ENCODE data around the gene C8B. TPM values are rescaled to one million over a fixed set of nuclear protein-coding genes. Genes with fewer than 3 reads are reported as not detected.

Gene C8B
- total RNA-seq, 2 experiments from 2014 or later: not detected

- Mint-ChIP-seq H3K9me3 (peaks cover 1% of the 10 kb centered on the region), H3K27ac (no peak overlapping the region), H3K4me3 (no peak overlapping the region), H3K27me3 (ENCODE audit: low read depth) (peaks cover 10% of the 10 kb centered on the region), H3K4me1 (ENCODE audit: low read depth) (no peaks in the 10 kb centered on the region), H3K36me3 (ENCODE audit: low read depth) (no peaks in the 10 kb centered on the region)
- CTCF ChIA-PET: interaction anchor here (1.1 kb wide), 1 partner anchor 22 kb away, joined by 3 read pairs; no protein-coding TSS in a partner anchor
- intact Hi-C loops (cut with micrococcal nuclease): no loop called here
- no peak for DNase-seq
Measured at GRCh38 chr1:56967355-56967754, 1.5 kb upstream of the C8B start.

DNA sequence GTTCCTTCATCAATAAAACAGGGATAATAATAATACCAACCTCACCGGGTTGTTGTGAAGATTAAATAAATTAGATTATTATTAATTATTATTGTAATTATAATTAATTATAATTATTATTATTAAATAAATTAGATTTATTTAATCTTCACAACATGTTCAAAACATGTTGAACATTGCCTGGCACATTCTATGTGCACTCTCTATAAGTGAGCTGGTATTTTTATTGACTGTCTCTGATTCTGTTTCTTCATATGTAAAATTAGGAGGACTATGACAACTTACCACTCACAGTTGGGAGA, 834 bp upstream of the C8B start:
- H3K4me3 Mint-ChIP-seq: no peak overlapping the region
- H3K27ac Mint-ChIP-seq: no peak overlapping the region
- H3K4me1 Mint-ChIP-seq (ENCODE audit: low read depth): no peaks in the 10 kb centered on the region
- CTCF ChIA-PET: no interaction called here
- intact Hi-C loops (cut with micrococcal nuclease): no loop called here
- H3K9me3 Mint-ChIP-seq: peaks cover 1% of the 10 kb centered on the region
- no peak for DNase-seq
- no peaks in the 10 kb centered on the region for H3K36me3 Mint-ChIP-seq (ENCODE audit: low read depth)
- H3K27me3 Mint-ChIP-seq (ENCODE audit: low read depth): peaks cover 10% of the 10 kb centered on the region

GRCh38 chr1:56965191-56965590, 624 bp downstream of the C8B start:
- no peak for DNase-seq
- H3K27ac Mint-ChIP-seq: no peak overlapping the region
- H3K36me3 Mint-ChIP-seq (ENCODE audit: low read depth): no peaks in the 10 kb centered on the region
- intact Hi-C loops (cut with micrococcal nuclease): no loop called here
- peaks cover 2% of the 10 kb centered on the region for H3K9me3 Mint-ChIP-seq
- H3K4me3 Mint-ChIP-seq: no peak overlapping the region
- H3K27me3 Mint-ChIP-seq (ENCODE audit: low read depth): peaks cover 10% of the 10 kb centered on the region
- CTCF ChIA-PET: no interaction called here
- no peaks in the 10 kb centered on the region for H3K4me1 Mint-ChIP-seq (ENCODE audit: low read depth)

DNA sequence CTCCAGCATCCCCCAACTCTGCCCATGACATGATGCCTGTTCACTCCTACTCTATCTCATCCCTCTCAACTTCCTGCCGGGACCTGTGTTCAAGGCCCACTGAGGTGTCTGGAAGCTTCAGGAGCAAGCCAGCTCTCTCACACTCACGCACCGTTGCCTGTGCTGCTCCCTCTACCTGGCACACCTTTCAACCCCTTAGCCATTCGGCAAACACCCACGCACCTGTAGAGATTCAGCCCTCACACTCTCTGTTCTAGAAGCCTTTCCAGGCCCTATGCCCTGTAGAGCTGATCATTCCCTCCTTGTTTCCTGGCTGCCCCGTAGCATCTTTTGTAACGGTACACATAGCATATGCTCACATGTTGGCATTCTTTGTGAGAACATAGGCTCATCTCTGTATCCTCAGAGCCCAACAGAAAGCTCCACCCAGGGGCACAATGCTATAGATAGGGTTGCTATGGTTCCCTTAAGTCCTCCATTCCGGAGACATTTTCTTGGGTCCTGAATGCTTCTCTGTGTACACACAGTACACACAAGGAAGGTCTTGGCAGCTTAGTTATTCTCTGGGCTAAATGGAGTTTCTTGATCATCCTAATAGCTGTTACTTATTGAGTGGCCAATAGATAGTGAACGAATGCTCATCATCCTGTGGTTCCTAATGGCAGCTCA, 1.3 kb downstream of the C8B start:
- Mint-ChIP-seq H3K27ac (no peak overlapping the region), H3K4me1 (ENCODE audit: low read depth) (no peaks in the 10 kb centered on the region), H3K27me3 (ENCODE audit: low read depth) (peaks cover 10% of the 10 kb centered on the region), H3K4me3 (no peak overlapping the region), H3K36me3 (ENCODE audit: low read depth) (no peaks in the 10 kb centered on the region), H3K9me3 (peaks cover 2% of the 10 kb centered on the region)
- CTCF ChIA-PET: no interaction called here
- intact Hi-C loops (cut with micrococcal nuclease): no loop called here
- no peak for DNase-seq

- Mint-ChIP-seq H3K4me3 (no peak overlapping the region), H3K9me3 (peaks cover 1% of the 10 kb centered on the region), H3K36me3 (ENCODE audit: low read depth) (no peaks in the 10 kb centered on the region), H3K4me1 (ENCODE audit: low read depth) (no peaks in the 10 kb centered on the region), H3K27me3 (ENCODE audit: low read depth) (peaks cover 10% of the 10 kb centered on the region), H3K27ac (no peak overlapping the region)
- CTCF ChIA-PET: no interaction called here
- intact Hi-C loops (cut with micrococcal nuclease): no loop called here
- DNase-seq: no peak
Measured at GRCh38 chr1:56963667-56964066, 2.1 kb downstream of the C8B start.

GRCh38 chr1:56961426-56961825, 4.4 kb downstream of the C8B start:
- H3K27ac Mint-ChIP-seq: no peak overlapping the region
- H3K4me3 Mint-ChIP-seq: no peak overlapping the region

GRCh38 chr1:56958526-56958925, 7.3 kb downstream of the C8B start:
- intact Hi-C loops (cut with micrococcal nuclease): no loop called here
- DNase-seq: no peak
- H3K9me3 Mint-ChIP-seq: peaks cover 1% of the 10 kb centered on the region

More at GRCh38 chr1:56961426-56961825, 4.4 kb downstream of the C8B start:
- Mint-ChIP-seq H3K4me1 (ENCODE audit: low read depth) (no peaks in the 10 kb centered on the region), H3K36me3 (ENCODE audit: low read depth) (no peaks in the 10 kb centered on the region), H3K27me3 (ENCODE audit: low read depth) (peaks cover 14% of the 10 kb centered on the region), H3K9me3 (peaks cover 1% of the 10 kb centered on the region)
- CTCF ChIA-PET: interaction anchor here (0.7 kb wide), 1 partner anchor 10 kb away, joined by 4 read pairs; no protein-coding TSS in a partner anchor
- DNase-seq: no peak
- intact Hi-C loops (cut with micrococcal nuclease): no loop called here

GRCh38 chr1:56957931-56958330, 7.9 kb downstream of the C8B start:
- H3K4me1 Mint-ChIP-seq (ENCODE audit: low read depth): no peaks in the 10 kb centered on the region
- peaks cover 19% of the 10 kb centered on the region for H3K27me3 Mint-ChIP-seq (ENCODE audit: low read depth)
- no peak overlapping the region for H3K27ac Mint-ChIP-seq
- CTCF ChIA-PET: no interaction called here
- peaks cover 1% of the 10 kb centered on the region for H3K9me3 Mint-ChIP-seq
- intact Hi-C loops (cut with micrococcal nuclease): no loop called here
- DNase-seq: no peak
- H3K4me3 Mint-ChIP-seq: no peak overlapping the region
- no peaks in the 10 kb centered on the region for H3K36me3 Mint-ChIP-seq (ENCODE audit: low read depth)

More at GRCh38 chr1:56958526-56958925, 7.3 kb downstream of the C8B start:
- CTCF ChIA-PET: no interaction called here
- H3K4me3 Mint-ChIP-seq: no peak overlapping the region
- H3K27me3 Mint-ChIP-seq (ENCODE audit: low read depth): peaks cover 17% of the 10 kb centered on the region
- no peaks in the 10 kb centered on the region for H3K36me3 Mint-ChIP-seq (ENCODE audit: low read depth)
- no peak overlapping the region for H3K27ac Mint-ChIP-seq
- no peaks in the 10 kb centered on the region for H3K4me1 Mint-ChIP-seq (ENCODE audit: low read depth)

DNA sequence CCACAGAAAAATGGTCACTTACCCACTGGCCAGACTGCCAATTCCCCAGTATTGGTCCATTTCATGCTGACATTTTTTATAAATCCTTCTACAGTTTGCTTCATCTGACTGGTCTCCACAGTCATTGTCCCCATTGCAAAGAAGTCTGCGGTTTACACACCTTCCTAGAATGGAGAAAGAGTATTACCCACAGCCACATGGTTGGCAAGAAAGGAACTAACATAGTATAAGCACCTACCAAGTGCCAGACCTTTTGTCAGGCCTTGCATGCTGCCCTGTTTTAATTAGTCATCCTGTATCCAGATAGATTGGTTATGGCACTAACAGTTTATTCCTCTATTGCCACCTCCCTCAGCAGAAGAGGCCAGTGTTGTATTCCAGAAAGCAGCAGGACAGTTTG, 11.2 kb downstream of the C8B start:
- DNase-seq: no peak
- H3K9me3 Mint-ChIP-seq: no peaks in the 10 kb centered on the region
- H3K4me3 Mint-ChIP-seq: no peak overlapping the region
- intact Hi-C loops (cut with micrococcal nuclease): no loop called here
- CTCF ChIA-PET: no interaction called here
- no peak overlapping the region for H3K27ac Mint-ChIP-seq
- H3K36me3 Mint-ChIP-seq (ENCODE audit: low read depth): no peaks in the 10 kb centered on the region
- peaks cover 17% of the 10 kb centered on the region for H3K27me3 Mint-ChIP-seq (ENCODE audit: low read depth)
- H3K4me1 Mint-ChIP-seq (ENCODE audit: low read depth): no peaks in the 10 kb centered on the region

GRCh38 chr1:56953386-56953785, 12.4 kb downstream of the C8B start:
- Mint-ChIP-seq H3K36me3 (ENCODE audit: low read depth) (no peaks in the 10 kb centered on the region), H3K27me3 (ENCODE audit: low read depth) (peaks cover 17% of the 10 kb centered on the region), H3K9me3 (no peaks in the 10 kb centered on the region), H3K4me1 (ENCODE audit: low read depth) (no peaks in the 10 kb centered on the region), H3K27ac (no peak overlapping the region), H3K4me3 (no peak overlapping the region)
- intact Hi-C loops (cut with micrococcal nuclease): no loop called here
- no peak for DNase-seq
- CTCF ChIA-PET: interaction anchor here (0.6 kb wide), 1 partner anchor 22 kb away, joined by 3 read pairs; no protein-coding TSS in a partner anchor

GRCh38 chr1:56952501-56952900, 13.3 kb downstream of the C8B start:
- DNase-seq: no peak
- H3K4me1 Mint-ChIP-seq (ENCODE audit: low read depth): no peaks in the 10 kb centered on the region
- no peaks in the 10 kb centered on the region for H3K9me3 Mint-ChIP-seq
- H3K36me3 Mint-ChIP-seq (ENCODE audit: low read depth): no peaks in the 10 kb centered on the region
- no peak overlapping the region for H3K4me3 Mint-ChIP-seq
- CTCF ChIA-PET: no interaction called here
- intact Hi-C loops (cut with micrococcal nuclease): no loop called here
- peaks cover 12% of the 10 kb centered on the region for H3K27me3 Mint-ChIP-seq (ENCODE audit: low read depth)
- no peak overlapping the region for H3K27ac Mint-ChIP-seq

- H3K9me3 Mint-ChIP-seq: no peaks in the 10 kb centered on the region
- H3K36me3 Mint-ChIP-seq (ENCODE audit: low read depth): no peaks in the 10 kb centered on the region
- DNase-seq: no peak
- H3K27me3 Mint-ChIP-seq (ENCODE audit: low read depth): peaks cover 2% of the 10 kb centered on the region
- H3K27ac Mint-ChIP-seq: no peak overlapping the region
- no peaks in the 10 kb centered on the region for H3K4me1 Mint-ChIP-seq (ENCODE audit: low read depth)
- intact Hi-C loops (cut with micrococcal nuclease): no loop called here
- no peak overlapping the region for H3K4me3 Mint-ChIP-seq
- CTCF ChIA-PET: no interaction called here
Measured at GRCh38 chr1:56948403-56949023, 17.3 kb downstream of the C8B start.

GRCh38 chr1:56940039-56940438, 25.8 kb downstream of the C8B start:
- Mint-ChIP-seq H3K9me3 (no peaks in the 10 kb centered on the region), H3K36me3 (ENCODE audit: low read depth) (no peaks in the 10 kb centered on the region)
- intact Hi-C loops (cut with micrococcal nuclease): no loop called here

More at GRCh38 chr1:56940039-56940438, 25.8 kb downstream of the C8B start:
- CTCF ChIA-PET: no interaction called here
- no peak overlapping the region for H3K4me3 Mint-ChIP-seq
- no peak overlapping the region for H3K27ac Mint-ChIP-seq
- H3K4me1 Mint-ChIP-seq (ENCODE audit: low read depth): no peaks in the 10 kb centered on the region
- no peak for DNase-seq
- peaks cover 14% of the 10 kb centered on the region for H3K27me3 Mint-ChIP-seq (ENCODE audit: low read depth)
